ENCODE results near the gene C10orf90. TPM values are rescaled to one million over a fixed set of nuclear protein-coding genes. Genes with fewer than 3 reads are reported as not detected.

C10orf90 gene
- total RNA-seq, 1 experiment from 2014 or later = not detected

GRCh38 chr10:126496771-126497545, 173.5 kb downstream of the C10orf90 start:
- H4K91ac ChIP-seq (ENCODE audit: insufficient read length, low read depth, low read length) = no peak overlapping the region
- H3K4ac ChIP-seq (ENCODE audit: low read depth, low read length) = no peak overlapping the region
- no peaks in the 10 kb centered on the region for H3K27me3 ChIP-seq (ENCODE audit: insufficient read depth, low read length)
- H3K4me1 ChIP-seq (ENCODE audit: insufficient read depth, low read length) = no peaks in the 10 kb centered on the region
- no peak overlapping the region for H4K5ac ChIP-seq (ENCODE audit: insufficient read length, low read depth, low read length)
- WGBS (ENCODE audit: extremely low coverage, insufficient read length, low lambda C conversion rate) = no CpG with 5 or more reads among the region's 16 CpGs
- Mint-ChIP-seq H3K9me3 (no peaks in the 10 kb centered on the region), H3K27me3 (ENCODE audit: low read depth) (no peaks in the 10 kb centered on the region), H3K4me1 (no peaks in the 10 kb centered on the region), H3K27ac (peak overlapping the region in 1 of 3 experiments; percentile 12; a peak in 1 of 7 replicates), H3K36me3 (ENCODE audit: insufficient read depth in 1 of 3, low read depth in 3 of 3) (no peaks in the 10 kb centered on the region), H3K4me3 (no peak overlapping the region)
- no peak overlapping the region for H3K9ac ChIP-seq (ENCODE audit: extremely low read depth, insufficient read length, low read length)
- no peak overlapping the region for H2BK20ac ChIP-seq (ENCODE audit: low read depth, low read length, poor library complexity, severe bottlenecking)
- H3T11ph ChIP-seq (ENCODE audit: low read length) = no peak overlapping the region
- no peak for TF ChIP-seq CTCF (conservative IDR thresholded peaks at IDR 0.05)
- no peak overlapping the region for H3K18ac ChIP-seq (ENCODE audit: insufficient read length, low read depth, low read length)
- no peak overlapping the region for H2AK5ac ChIP-seq (ENCODE audit: insufficient read length, low read length)
- H3K23ac ChIP-seq (ENCODE audit: insufficient read length, low read depth, low read length) = no peak overlapping the region
- H4K8ac ChIP-seq (replicated peaks; ENCODE audit: insufficient read length, low read depth, low read length) = no peak overlapping the region
- H3K14ac ChIP-seq (ENCODE audit: insufficient read depth, low read length) = no peak overlapping the region
- no peak overlapping the region for H2BK15ac ChIP-seq (ENCODE audit: low read depth, low read length)
- H3K27ac ChIP-seq (ENCODE audit: insufficient read length, low read depth, low read length) = no peak overlapping the region
- no peak overlapping the region for H3K56ac ChIP-seq (ENCODE audit: insufficient read length, low read depth, low read length)
- H2BK12ac ChIP-seq (ENCODE audit: insufficient read length, low read depth, low read length) = no peak overlapping the region
- no peaks in the 10 kb centered on the region for H3K79me1 ChIP-seq (ENCODE audit: insufficient read depth, low read depth, low read length, poor library complexity, severe bottlenecking)
- H3K4me2 ChIP-seq (ENCODE audit: insufficient read depth, insufficient read length, low read length) = no peak overlapping the region
- no peaks in the 10 kb centered on the region for H3K23me2 ChIP-seq (ENCODE audit: insufficient read length, low read depth, low read length, poor library complexity, severe bottlenecking)
- no peaks in the 10 kb centered on the region for H4K20me1 ChIP-seq (ENCODE audit: control insufficient read depth, insufficient read depth, insufficient read length)
- DNase-seq = no peak
- H2AFZ ChIP-seq (ENCODE audit: low read length) = no peak overlapping the region
- no peaks in the 10 kb centered on the region for H3K79me2 ChIP-seq (ENCODE audit: insufficient read depth, low read length)
- H3K9me3 ChIP-seq (ENCODE audit: control insufficient read depth, low read depth, low read length) = no peaks in the 10 kb centered on the region
- H2BK5ac ChIP-seq (ENCODE audit: insufficient read length, low read length) = no peak overlapping the region
- no peak overlapping the region for H2BK120ac ChIP-seq (ENCODE audit: low read depth, low read length, poor library complexity, severe bottlenecking)

All from H9 (cell line).